ENCODE data around the gene ANO4.

DNA sequence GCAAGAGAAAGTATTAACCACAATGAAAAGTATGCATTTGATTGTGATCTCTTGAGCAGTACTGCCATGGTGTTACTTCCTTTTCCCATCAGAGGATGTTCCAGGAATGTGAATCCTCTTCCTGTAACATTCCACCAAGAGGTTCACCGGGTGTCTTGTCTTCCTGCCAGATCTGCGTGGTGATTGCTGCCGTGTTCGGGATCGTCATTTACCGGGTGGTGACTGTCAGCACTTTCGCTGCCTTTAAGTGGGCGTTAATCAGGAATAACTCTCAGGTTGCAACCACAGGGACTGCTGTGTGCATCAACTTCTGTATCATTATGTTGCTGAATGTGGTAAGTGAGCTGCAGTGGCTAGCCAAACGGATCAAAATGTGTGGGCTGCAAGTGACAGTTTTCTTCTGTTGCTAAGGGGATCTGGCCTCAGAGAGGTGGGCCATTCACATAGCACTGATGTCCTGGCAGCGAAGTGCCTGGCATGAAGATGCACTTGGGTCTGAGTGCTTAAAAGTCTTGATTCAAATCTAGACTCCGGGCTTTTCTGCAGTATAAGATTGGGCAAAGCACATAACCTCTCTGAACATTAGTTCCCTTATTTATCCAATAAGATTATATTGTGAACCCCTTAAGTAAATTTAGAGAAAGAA lies 292.0 kb downstream of the ANO4 start:
- TF ChIP-seq YY1 (IDR thresholded peaks at IDR 0.05; ENCODE audit: insufficient read depth, insufficient read length) (no peak), SUZ12 (IDR thresholded peaks at IDR 0.05; ENCODE audit: extremely low read depth, insufficient read depth, insufficient read length) (no peak)

Data from NT2/D1 (cell line).